HEK293 (cell line): ENCODE data around the gene OR5J2.
"Not testable (repeated sequence)": the region's sequence is repeated elsewhere in the genome, so short reads cannot be mapped to it uniquely, and the experiment has no call there.

Experiments
- CTCF ChIA-PET: fragments of 350-600 bp; formaldehyde crosslinking; extraction: SDS; loops from one replicate; lab custom pipeline; 2021; ENCODE audit warnings: antibody characterized with exemption; lab: Yijun Ruan, JAX
- POLR2A ChIA-PET: fragments of 300-600 bp; formaldehyde crosslinking; extraction: SDS; loops from one replicate; lab custom pipeline; 2020; ENCODE audit warnings: antibody characterized with exemption, inconsistent platforms; lab: Yijun Ruan, JAX
- H3K27ac ChIP-seq: fragments of 200-500 bp; sonication (Bioruptor generic); 2 replicates; pipeline ENCODE4 v1.5.1; 2014; ENCODE audit warnings: low read depth, low read length, control low read depth, inconsistent platforms; ENCODE audit errors: extremely low read depth
- H3K36me3 ChIP-seq, 2 experiments: fragments of 200-500 bp in 1 of 2; sonication (Bioruptor generic) in 1 of 2; 1 replicate in 1 of 2; 2 replicates in 1 of 2; pipeline ENCODE4 v1.5.1; 2014 to 2017; ENCODE audit warnings: inconsistent platforms in 2 of 2, low read length in 2 of 2; ENCODE audit not compliant: control insufficient read depth in 2 of 2, insufficient read depth in 1 of 2
- H3K4me1 ChIP-seq: fragments of 200-500 bp; sonication (Bioruptor generic); 2 replicates; pipeline ENCODE4 v1.5.1; 2014; ENCODE audit warnings: mild to moderate bottlenecking, low read length, inconsistent platforms; ENCODE audit not compliant: control insufficient read depth, insufficient read depth
- H3K4me3 ChIP-seq: 2 replicates; pipeline ENCODE4 v1.5.1; 2011; ENCODE audit warnings: low read depth, mild to moderate bottlenecking, control low read depth, low read length, moderate library complexity
- H3K9me3 ChIP-seq: fragments of 200-500 bp; sonication (Bioruptor generic); 2 replicates; pipeline ENCODE4 v1.5.1; 2014; ENCODE audit warnings: low read depth, low read length, inconsistent platforms; ENCODE audit not compliant: control insufficient read depth, insufficient read depth
- GLI2 ChIP-seq: fragments of 450-650 bp; formaldehyde crosslinking; IDR thresholded peaks from 2 replicates; pipeline ENCODE4; 2017; ENCODE audit warnings: missing biosample characterization, missing genetic modification characterization, low read depth, borderline replicate concordance
- KLF1 ChIP-seq: fragments of 450-650 bp; formaldehyde crosslinking; IDR thresholded peaks from 2 replicates; pipeline ENCODE4 v1.5.1; 2016; ENCODE audit warnings: missing biosample characterization, missing genetic modification characterization
- RBAK ChIP-seq: fragments of 450-650 bp; formaldehyde crosslinking; IDR thresholded peaks from 2 replicates; pipeline ENCODE4 v1.5.1; 2016; ENCODE audit warnings: missing biosample characterization, missing genetic modification characterization
- ZBTB17 ChIP-seq: fragments of 450-650 bp; formaldehyde crosslinking; IDR thresholded peaks from 2 replicates; pipeline ENCODE4 v1.5.1; 2016; ENCODE audit warnings: missing biosample characterization, missing genetic modification characterization
- ZNF112 ChIP-seq: fragments of 450-650 bp; formaldehyde crosslinking; IDR thresholded peaks from 2 replicates; pipeline ENCODE4 v1.5.0; 2017; ENCODE audit warnings: missing biosample characterization, missing genetic modification characterization
- ZNF202 ChIP-seq: fragments of 450-650 bp; formaldehyde crosslinking; IDR thresholded peaks from 2 replicates; pipeline ENCODE4 v1.5.1; 2016; ENCODE audit warnings: missing biosample characterization, missing genetic modification characterization, borderline replicate concordance
- ZNF214 ChIP-seq: fragments of 450-650 bp; formaldehyde crosslinking; IDR thresholded peaks from 2 replicates; pipeline ENCODE4 v1.5.1; 2017; ENCODE audit warnings: missing biosample characterization, mild to moderate bottlenecking, missing genetic modification characterization, borderline replicate concordance
- ZNF311 ChIP-seq: fragments of 450-650 bp; formaldehyde crosslinking; IDR thresholded peaks from 2 replicates; pipeline ENCODE4 v1.5.1; 2017; ENCODE audit warnings: missing biosample characterization, missing genetic modification characterization, borderline replicate concordance
- ZNF341 ChIP-seq: fragments of 450-650 bp; formaldehyde crosslinking; IDR thresholded peaks from 2 replicates; pipeline ENCODE4; 2016; ENCODE audit warnings: low read depth, missing biosample characterization, missing genetic modification characterization
- ZNF514 ChIP-seq: fragments of 450-650 bp; formaldehyde crosslinking; IDR thresholded peaks from 2 replicates; pipeline ENCODE4 v1.5.1; 2016; ENCODE audit warnings: missing biosample characterization, missing genetic modification characterization
- ZNF560 ChIP-seq: fragments of 450-650 bp; formaldehyde crosslinking; IDR thresholded peaks from 2 replicates; pipeline ENCODE4 v1.5.1; 2017; ENCODE audit warnings: missing biosample characterization, missing genetic modification characterization, borderline replicate concordance
- ZNF621 ChIP-seq: fragments of 450-650 bp; formaldehyde crosslinking; IDR thresholded peaks from 2 replicates; pipeline ENCODE4 v1.5.1; 2017; ENCODE audit warnings: missing biosample characterization, missing genetic modification characterization
- ZNF624 ChIP-seq: fragments of 450-650 bp; formaldehyde crosslinking; IDR thresholded peaks from 2 replicates; pipeline ENCODE4 v1.5.1; 2017; ENCODE audit warnings: missing biosample characterization, missing genetic modification characterization
- ZNF747 ChIP-seq: fragments of 450-650 bp; formaldehyde crosslinking; IDR thresholded peaks from 2 replicates; pipeline ENCODE4 v1.5.1; 2016; ENCODE audit warnings: missing biosample characterization, missing genetic modification characterization
- ZXDB ChIP-seq: fragments of 450-650 bp; formaldehyde crosslinking; IDR thresholded peaks from 2 replicates; pipeline ENCODE4 v1.5.1; 2016; ENCODE audit warnings: missing biosample characterization, missing genetic modification characterization
- TF ChIP-seq, protein P1 (sequence below): fragments of 450-650 bp; formaldehyde crosslinking; IDR thresholded peaks from 2 replicates; pipeline ENCODE4 v1.5.1; 2016; ENCODE audit warnings: missing biosample characterization, missing genetic modification characterization
- TF ChIP-seq, protein P2 (sequence below): fragments of 450-650 bp; formaldehyde crosslinking; IDR thresholded peaks from 2 replicates; pipeline ENCODE4 v1.5.1; 2016; ENCODE audit warnings: missing biosample characterization, missing genetic modification characterization
- TF ChIP-seq, protein P3 (sequence below): fragments of 450-650 bp; formaldehyde crosslinking; IDR thresholded peaks from 2 replicates; pipeline ENCODE4 v1.5.1; 2016; ENCODE audit warnings: missing biosample characterization, missing genetic modification characterization
- TF ChIP-seq, protein P4 (sequence below): fragments of 450-650 bp; formaldehyde crosslinking; IDR thresholded peaks from 2 replicates; pipeline ENCODE4 v1.5.1; 2016; ENCODE audit warnings: missing biosample characterization, missing genetic modification characterization
- TF ChIP-seq, protein P5 (sequence below): fragments of 450-650 bp; formaldehyde crosslinking; IDR thresholded peaks from 2 replicates; pipeline ENCODE4 v1.5.1; 2016; ENCODE audit warnings: missing biosample characterization, missing genetic modification characterization, borderline replicate concordance

Gene OR5J2

DNA sequence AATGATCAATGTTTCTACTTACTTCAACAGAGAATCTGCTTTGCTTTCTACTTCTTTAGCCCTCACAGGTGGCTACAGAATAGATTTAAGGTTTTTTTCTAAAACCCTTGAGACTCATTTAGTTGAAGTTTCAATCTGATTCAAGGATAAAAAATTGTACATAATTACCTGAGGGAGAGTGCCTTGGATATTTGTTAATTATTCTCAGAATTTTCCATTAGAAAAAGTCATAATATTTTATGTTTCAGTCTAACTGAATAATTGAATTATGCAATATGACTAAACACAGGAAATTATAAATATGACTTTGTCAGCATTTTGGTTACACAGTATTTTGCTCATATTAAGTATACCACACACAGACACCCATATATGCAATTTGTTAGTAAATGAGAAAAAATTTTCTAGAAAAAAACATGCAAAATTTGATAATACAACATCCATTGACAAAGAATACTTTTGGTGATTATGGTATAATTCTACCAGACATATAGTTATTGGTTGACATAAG, 36.2 kb upstream of the OR5J2 start, which contains the start of gene OR8J3 (continued):
- TF ChIP-seq, protein P1, sequence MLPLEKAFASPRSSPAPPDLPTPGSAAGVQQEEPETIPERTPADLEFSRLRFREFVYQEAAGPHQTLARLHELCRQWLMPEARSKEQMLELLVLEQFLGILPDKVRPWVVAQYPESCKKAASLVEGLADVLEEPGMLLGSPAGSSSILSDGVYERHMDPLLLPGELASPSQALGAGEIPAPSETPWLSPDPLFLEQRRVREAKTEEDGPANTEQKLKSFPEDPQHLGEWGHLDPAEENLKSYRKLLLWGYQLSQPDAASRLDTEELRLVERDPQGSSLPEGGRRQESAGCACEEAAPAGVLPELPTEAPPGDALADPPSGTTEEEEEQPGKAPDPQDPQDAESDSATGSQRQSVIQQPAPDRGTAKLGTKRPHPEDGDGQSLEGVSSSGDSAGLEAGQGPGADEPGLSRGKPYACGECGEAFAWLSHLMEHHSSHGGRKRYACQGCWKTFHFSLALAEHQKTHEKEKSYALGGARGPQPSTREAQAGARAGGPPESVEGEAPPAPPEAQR (tag by site-specific recombination): no peak
- no peak for TF ChIP-seq ZNF624 (tag by site-specific recombination)

DNA sequence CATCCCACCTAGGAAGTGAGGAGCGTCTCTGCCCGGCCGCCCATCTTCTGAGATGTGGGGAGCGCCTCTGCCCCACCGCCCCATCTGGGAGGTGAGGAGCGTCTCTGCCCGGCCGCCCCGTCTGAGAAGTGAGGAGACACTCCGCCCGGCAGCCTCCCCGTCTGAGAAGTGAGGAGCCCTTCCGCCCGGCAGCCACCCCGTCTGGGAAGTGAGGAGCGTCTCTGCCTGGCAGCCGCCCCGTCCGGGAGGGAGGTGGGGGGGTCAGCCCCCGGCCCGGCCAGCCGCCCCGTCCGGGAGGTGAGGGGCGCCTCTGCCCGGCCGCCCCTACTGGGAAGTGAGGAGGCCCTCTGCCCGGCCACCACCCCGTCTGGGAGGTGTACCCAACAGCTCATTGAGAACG, 32.7 kb upstream of the OR5J2 start:
- POLR2A ChIA-PET, H3K36me3 ChIP-seq, H3K4me3 ChIP-seq, H3K4me1 ChIP-seq, CTCF ChIA-PET, H3K9me3 ChIP-seq, H3K27ac ChIP-seq: not testable (repeated sequence)

DNA sequence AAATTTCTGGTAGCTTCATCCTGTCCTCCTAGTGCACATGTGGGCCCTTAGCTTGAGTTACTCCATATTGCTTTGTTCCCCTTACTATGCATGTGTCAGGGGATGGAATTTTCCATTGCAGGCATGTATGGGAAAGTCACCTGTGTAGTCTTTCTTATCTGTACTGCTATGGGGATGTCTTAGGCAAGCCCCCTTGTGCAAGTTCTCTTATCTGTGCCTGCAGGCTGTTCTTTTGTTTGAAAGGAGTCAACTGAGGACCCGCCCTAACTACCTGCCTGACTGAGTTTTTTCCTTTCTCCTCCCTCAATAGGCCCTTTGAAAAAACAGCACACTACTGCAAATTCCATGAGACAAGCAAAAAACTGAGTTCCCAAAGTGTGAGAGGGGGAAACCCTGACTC, 25.0 kb upstream of the OR5J2 start:
- H3K27ac ChIP-seq: no peak overlapping the region
- H3K36me3 ChIP-seq: no peaks in the 10 kb centered on the region
- H3K4me3 ChIP-seq: no peak overlapping the region
- CTCF ChIA-PET: no interaction called here
- POLR2A ChIA-PET: no interaction called here
- no peaks in the 10 kb centered on the region for H3K4me1 ChIP-seq
- H3K9me3 ChIP-seq: no peaks in the 10 kb centered on the region
- TF ChIP-seq ZNF214 (tag by site-specific recombination) (no peak), ZNF202 (no peak), GLI2 (no peak), RBAK (tag by site-specific recombination) (no peak), ZNF747 (tag by site-specific recombination) (no peak), KLF1 (tag by site-specific recombination) (no peak), ZNF560 (tag by site-specific recombination) (no peak), ZNF514 (tag by site-specific recombination) (no peak), ZNF311 (no peak), ZBTB17 (tag by site-specific recombination) (no peak), ZNF621 (tag by site-specific recombination) (no peak), ZNF112 (tag by site-specific recombination) (no peak), ZXDB (tag by site-specific recombination) (no peak), ZNF341 (no peak)
- TF ChIP-seq, protein P2, sequence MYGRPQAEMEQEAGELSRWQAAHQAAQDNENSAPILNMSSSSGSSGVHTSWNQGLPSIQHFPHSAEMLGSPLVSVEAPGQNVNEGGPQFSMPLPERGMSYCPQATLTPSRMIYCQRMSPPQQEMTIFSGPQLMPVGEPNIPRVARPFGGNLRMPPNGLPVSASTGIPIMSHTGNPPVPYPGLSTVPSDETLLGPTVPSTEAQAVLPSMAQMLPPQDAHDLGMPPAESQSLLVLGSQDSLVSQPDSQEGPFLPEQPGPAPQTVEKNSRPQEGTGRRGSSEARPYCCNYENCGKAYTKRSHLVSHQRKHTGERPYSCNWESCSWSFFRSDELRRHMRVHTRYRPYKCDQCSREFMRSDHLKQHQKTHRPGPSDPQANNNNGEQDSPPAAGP (tag by site-specific recombination): no peak
- TF ChIP-seq, protein P3, sequence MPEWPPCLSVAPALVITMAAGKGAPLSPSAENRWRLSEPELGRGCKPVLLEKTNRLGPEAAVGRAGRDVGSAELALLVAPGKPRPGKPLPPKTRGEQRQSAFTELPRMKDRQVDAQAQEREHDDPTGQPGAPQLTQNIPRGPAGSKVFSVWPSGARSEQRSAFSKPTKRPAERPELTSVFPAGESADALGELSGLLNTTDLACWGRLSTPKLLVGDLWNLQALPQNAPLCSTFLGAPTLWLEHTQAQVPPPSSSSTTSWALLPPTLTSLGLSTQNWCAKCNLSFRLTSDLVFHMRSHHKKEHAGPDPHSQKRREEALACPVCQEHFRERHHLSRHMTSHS: no peak
- TF ChIP-seq, protein P4, sequence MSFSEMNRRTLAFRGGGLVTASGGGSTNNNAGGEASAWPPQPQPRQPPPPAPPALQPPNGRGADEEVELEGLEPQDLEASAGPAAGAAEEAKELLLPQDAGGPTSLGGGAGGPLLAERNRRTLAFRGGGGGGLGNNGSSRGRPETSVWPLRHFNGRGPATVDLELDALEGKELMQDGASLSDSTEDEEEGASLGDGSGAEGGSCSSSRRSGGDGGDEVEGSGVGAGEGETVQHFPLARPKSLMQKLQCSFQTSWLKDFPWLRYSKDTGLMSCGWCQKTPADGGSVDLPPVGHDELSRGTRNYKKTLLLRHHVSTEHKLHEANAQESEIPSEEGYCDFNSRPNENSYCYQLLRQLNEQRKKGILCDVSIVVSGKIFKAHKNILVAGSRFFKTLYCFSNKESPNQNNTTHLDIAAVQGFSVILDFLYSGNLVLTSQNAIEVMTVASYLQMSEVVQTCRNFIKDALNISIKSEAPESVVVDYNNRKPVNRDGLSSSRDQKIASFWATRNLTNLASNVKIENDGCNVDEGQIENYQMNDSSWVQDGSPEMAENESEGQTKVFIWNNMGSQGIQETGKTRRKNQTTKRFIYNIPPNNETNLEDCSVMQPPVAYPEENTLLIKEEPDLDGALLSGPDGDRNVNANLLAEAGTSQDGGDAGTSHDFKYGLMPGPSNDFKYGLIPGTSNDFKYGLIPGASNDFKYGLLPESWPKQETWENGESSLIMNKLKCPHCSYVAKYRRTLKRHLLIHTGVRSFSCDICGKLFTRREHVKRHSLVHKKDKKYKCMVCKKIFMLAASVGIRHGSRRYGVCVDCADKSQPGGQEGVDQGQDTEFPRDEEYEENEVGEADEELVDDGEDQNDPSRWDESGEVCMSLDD (tag by site-specific recombination): no peak
- TF ChIP-seq, protein P5, sequence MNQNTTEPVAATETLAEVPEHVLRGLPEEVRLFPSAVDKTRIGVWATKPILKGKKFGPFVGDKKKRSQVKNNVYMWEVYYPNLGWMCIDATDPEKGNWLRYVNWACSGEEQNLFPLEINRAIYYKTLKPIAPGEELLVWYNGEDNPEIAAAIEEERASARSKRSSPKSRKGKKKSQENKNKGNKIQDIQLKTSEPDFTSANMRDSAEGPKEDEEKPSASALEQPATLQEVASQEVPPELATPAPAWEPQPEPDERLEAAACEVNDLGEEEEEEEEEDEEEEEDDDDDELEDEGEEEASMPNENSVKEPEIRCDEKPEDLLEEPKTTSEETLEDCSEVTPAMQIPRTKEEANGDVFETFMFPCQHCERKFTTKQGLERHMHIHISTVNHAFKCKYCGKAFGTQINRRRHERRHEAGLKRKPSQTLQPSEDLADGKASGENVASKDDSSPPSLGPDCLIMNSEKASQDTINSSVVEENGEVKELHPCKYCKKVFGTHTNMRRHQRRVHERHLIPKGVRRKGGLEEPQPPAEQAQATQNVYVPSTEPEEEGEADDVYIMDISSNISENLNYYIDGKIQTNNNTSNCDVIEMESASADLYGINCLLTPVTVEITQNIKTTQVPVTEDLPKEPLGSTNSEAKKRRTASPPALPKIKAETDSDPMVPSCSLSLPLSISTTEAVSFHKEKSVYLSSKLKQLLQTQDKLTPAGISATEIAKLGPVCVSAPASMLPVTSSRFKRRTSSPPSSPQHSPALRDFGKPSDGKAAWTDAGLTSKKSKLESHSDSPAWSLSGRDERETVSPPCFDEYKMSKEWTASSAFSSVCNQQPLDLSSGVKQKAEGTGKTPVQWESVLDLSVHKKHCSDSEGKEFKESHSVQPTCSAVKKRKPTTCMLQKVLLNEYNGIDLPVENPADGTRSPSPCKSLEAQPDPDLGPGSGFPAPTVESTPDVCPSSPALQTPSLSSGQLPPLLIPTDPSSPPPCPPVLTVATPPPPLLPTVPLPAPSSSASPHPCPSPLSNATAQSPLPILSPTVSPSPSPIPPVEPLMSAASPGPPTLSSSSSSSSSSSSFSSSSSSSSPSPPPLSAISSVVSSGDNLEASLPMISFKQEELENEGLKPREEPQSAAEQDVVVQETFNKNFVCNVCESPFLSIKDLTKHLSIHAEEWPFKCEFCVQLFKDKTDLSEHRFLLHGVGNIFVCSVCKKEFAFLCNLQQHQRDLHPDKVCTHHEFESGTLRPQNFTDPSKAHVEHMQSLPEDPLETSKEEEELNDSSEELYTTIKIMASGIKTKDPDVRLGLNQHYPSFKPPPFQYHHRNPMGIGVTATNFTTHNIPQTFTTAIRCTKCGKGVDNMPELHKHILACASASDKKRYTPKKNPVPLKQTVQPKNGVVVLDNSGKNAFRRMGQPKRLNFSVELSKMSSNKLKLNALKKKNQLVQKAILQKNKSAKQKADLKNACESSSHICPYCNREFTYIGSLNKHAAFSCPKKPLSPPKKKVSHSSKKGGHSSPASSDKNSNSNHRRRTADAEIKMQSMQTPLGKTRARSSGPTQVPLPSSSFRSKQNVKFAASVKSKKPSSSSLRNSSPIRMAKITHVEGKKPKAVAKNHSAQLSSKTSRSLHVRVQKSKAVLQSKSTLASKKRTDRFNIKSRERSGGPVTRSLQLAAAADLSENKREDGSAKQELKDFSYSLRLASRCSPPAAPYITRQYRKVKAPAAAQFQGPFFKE (tag by site-specific recombination): no peak
